CD14-positive monocyte (primary cell): Measurements from ENCODE around the gene EOGT. TPM values are rescaled to one million over a fixed set of nuclear protein-coding genes. Genes with fewer than 3 reads are reported as not detected.

Experiments used
- DNase-seq, 3 donors: peaks; one replicate each; pipeline ENCODE4 v3.0.0-alpha.2; 2011 to 2022
- H2AFZ ChIP-seq: 2 replicates; pipeline ENCODE4 v1.6.0; 2012; ENCODE audit warnings: mild to moderate bottlenecking, low read depth, low read length, inconsistent platforms; ENCODE audit not compliant: insufficient read depth, poor library complexity, severe bottlenecking
- H3K27ac ChIP-seq, 2 donors: 1 replicate in 1 of 2; 2 replicates in 1 of 2; pipeline ENCODE4 v1.5.1; 2012 to 2013; ENCODE audit warnings: low read length in 2 of 2, control low read depth in 1 of 2, inconsistent platforms in 1 of 2, low read depth in 1 of 2, mild to moderate bottlenecking in 1 of 2
- H3K27me3 ChIP-seq, 2 donors: one replicate each; pipeline versions ENCODE4 v1.6.0 to v1.6.1; 2011 to 2013; ENCODE audit warnings: low read length in 2 of 2; ENCODE audit not compliant: control insufficient read depth in 2 of 2, insufficient read depth in 2 of 2
- H3K36me3 ChIP-seq, 2 donors: replicated peaks in 1 of 2; 1 replicate in 1 of 2; 2 replicates in 1 of 2; pipeline versions ENCODE4 v1.5.1 to v1.6.1; 2012 to 2013; ENCODE audit warnings: low read length in 2 of 2, control low read depth in 1 of 2, inconsistent platforms in 1 of 2, mild to moderate bottlenecking in 1 of 2; ENCODE audit not compliant: insufficient read depth in 2 of 2, control insufficient read depth in 1 of 2
- H3K4me1 ChIP-seq, 2 donors: 1 replicate in 1 of 2; 2 replicates in 1 of 2; pipeline versions ENCODE4 v1.5.1 to v1.6.1; 2012 to 2013; ENCODE audit warnings: low read length in 2 of 2, control low read depth in 1 of 2, inconsistent platforms in 1 of 2, mild to moderate bottlenecking in 1 of 2, moderate library complexity in 1 of 2; ENCODE audit not compliant: insufficient read depth in 2 of 2, control insufficient read depth in 1 of 2
- H3K4me2 ChIP-seq: replicated peaks from 2 replicates; pipeline ENCODE3; 2012; ENCODE audit warnings: low read length, moderate library complexity, mild to moderate bottlenecking; ENCODE audit not compliant: poor library complexity, severe bottlenecking; ENCODE audit errors: extremely low read depth
- H3K4me3 ChIP-seq, 3 experiments: fragments of 200-600 bp in 1 of 3; sonication (generic) in 1 of 3; replicated peaks in 1 of 3; 1 replicate in 2 of 3; 2 replicates in 1 of 3; pipeline ENCODE4 v1.5.1; 2011 to 2013; ENCODE audit warnings: low read length in 3 of 3, mild to moderate bottlenecking in 3 of 3, control low read depth in 2 of 3, low read depth in 2 of 3, inconsistent platforms in 1 of 3, moderate library complexity in 1 of 3
- H3K79me2 ChIP-seq: 2 replicates; pipeline ENCODE4 v1.6.0; 2012; ENCODE audit warnings: mild to moderate bottlenecking, control low read depth, inconsistent platforms, low read length, moderate library complexity; ENCODE audit not compliant: insufficient read depth
- H3K9ac ChIP-seq: 2 replicates; pipeline ENCODE4 v1.6.0; 2017; ENCODE audit warnings: low read length, mild to moderate bottlenecking; ENCODE audit not compliant: insufficient read depth, poor library complexity, severe bottlenecking
- H3K9me3 ChIP-seq, 2 donors: replicated peaks in 1 of 2; 1 replicate in 1 of 2; 2 replicates in 1 of 2; pipeline versions ENCODE4 v1.5.1 to v1.6.1; 2012 to 2013; ENCODE audit warnings: low read length in 2 of 2, control low read depth in 1 of 2; ENCODE audit not compliant: control insufficient read depth in 1 of 2, insufficient read depth in 1 of 2
- H4K20me1 ChIP-seq: 2 replicates; pipeline ENCODE4 v1.6.0; 2012; ENCODE audit warnings: mild to moderate bottlenecking, low read length, control low read depth, moderate library complexity; ENCODE audit not compliant: insufficient read depth
- H3K27ac Mint-ChIP-seq, 7 donors: one replicate each; pipeline ENCODE4 v1.8.0; 2020; ENCODE audit warnings: mild to moderate bottlenecking in 7 of 7, mixed read lengths in 7 of 7, moderate library complexity in 6 of 7, inconsistent platforms in 2 of 7
- H3K27me3 Mint-ChIP-seq, 3 donors: one replicate each; pipeline ENCODE4 v1.8.0; 2021 to 2022; ENCODE audit warnings: low read depth in 3 of 3, mild to moderate bottlenecking in 3 of 3, mixed read lengths in 3 of 3, moderate library complexity in 3 of 3, inconsistent platforms in 1 of 3
- H3K36me3 Mint-ChIP-seq, 2 donors: one replicate each; pipeline ENCODE4 v1.8.0; 2020; ENCODE audit warnings: mixed read lengths in 2 of 2, inconsistent platforms in 1 of 2, mild to moderate bottlenecking in 1 of 2
- H3K4me1 Mint-ChIP-seq: one replicate; pipeline ENCODE4 v1.8.0; 2020; ENCODE audit warnings: mild to moderate bottlenecking, mixed read lengths
- H3K4me3 Mint-ChIP-seq, 2 donors: one replicate each; pipeline ENCODE4 v1.8.0; 2020; ENCODE audit warnings: mild to moderate bottlenecking in 2 of 2, mixed read lengths in 2 of 2, moderate library complexity in 1 of 2
- H3K9me3 Mint-ChIP-seq, 7 donors: one replicate each; pipeline ENCODE4 v1.8.0; 2020 to 2022; ENCODE audit warnings: mixed read lengths in 7 of 7, mild to moderate bottlenecking in 6 of 7, moderate library complexity in 6 of 7, inconsistent platforms in 2 of 7
- WGBS: methylation state at CpG from one replicate; pipeline ENCODE4 v1.1.5; 2013; ENCODE audit warnings: missing lambda C conversion rate; ENCODE audit not compliant: insufficient coverage; 5-methylcytosine and 5-hydroxymethylcytosine counted together
- intact Hi-C, 2 donors: fragments of 100-400 bp; cut with micrococcal nuclease; formaldehyde crosslinking; loops; one replicate each; pipeline versions ENCODE4 v1.15.0 to v1.15.1; 2023
- polyA plus RNA-seq, 3 donors: library from polyadenylated mRNA; depleted of rRNA in 1 of 3; unstranded in 2 of 3; stranded (reverse) in 1 of 3; fragments of 300-500 nt in 2 of 3; fragments of >200 nt in 1 of 3; fragmentation: Illumina TruSeq in 2 of 3; gene quantifications; 1 replicate in 2 of 3; 2 replicates in 1 of 3; pipeline ENCODE4 v1.2.3, GENCODE V29; 2012 to 2021
- TF ChIP-seq, protein P1 (sequence below): fragments of 200-600 bp; IDR thresholded peaks from one replicate; pipeline ENCODE4 v1.8.0; 2022; ENCODE audit warnings: antibody characterized with exemption, mild to moderate bottlenecking

EOGT gene
- polyA plus RNA-seq, 3 donors: 3.7 to 8.1 (median 5.0) TPM

DNA sequence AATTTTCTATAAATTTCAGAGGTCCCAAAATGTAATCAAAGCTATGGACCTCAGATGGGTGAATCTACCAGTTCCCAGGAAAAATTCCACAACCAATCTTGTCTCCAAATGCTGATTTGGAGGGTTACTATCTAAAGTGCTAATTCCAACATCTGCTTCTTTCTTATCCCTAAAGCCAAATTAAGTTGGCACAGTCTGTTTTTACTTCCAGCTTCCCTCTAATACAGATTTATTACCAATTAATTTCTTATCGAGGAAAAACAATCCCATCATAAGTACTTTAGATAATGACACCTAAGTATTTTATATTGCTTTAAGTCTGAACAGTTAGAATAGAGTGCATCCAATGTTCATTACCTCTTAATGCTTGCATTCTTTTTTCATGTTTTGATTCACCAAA lies 68.3 kb downstream of the EOGT start:
- no peaks in the 10 kb centered on the region for H3K79me2 ChIP-seq
- intact Hi-C loops: no loop called here
- no peak overlapping the region for H3K4me3 Mint-ChIP-seq
- H3K9ac ChIP-seq: no peak overlapping the region
- H3K4me2 ChIP-seq: no peak overlapping the region
- H3K4me1 ChIP-seq: no peaks in the 10 kb centered on the region
- H3K27ac Mint-ChIP-seq: no peak overlapping the region
- H3K9me3 Mint-ChIP-seq: peaks cover 0 to 2% (median 0%) of the 10 kb centered on the region in 7 donors
- H3K27ac ChIP-seq: no peak overlapping the region
- H3K27me3 Mint-ChIP-seq: peaks cover 2 to 24% (median 8%) of the 10 kb centered on the region in 3 donors
- no CpG with 5 or more reads among the region's 1 CpG for WGBS
- H3K4me3 ChIP-seq: no peak overlapping the region
- H3K36me3 Mint-ChIP-seq: no peaks in the 10 kb centered on the region
- H3K9me3 ChIP-seq: no peaks in the 10 kb centered on the region
- peaks cover 3 to 10% of the 10 kb centered on the region in 2 donors for H3K27me3 ChIP-seq
- H3K4me1 Mint-ChIP-seq: no peaks in the 10 kb centered on the region
- TF ChIP-seq, protein P1, sequence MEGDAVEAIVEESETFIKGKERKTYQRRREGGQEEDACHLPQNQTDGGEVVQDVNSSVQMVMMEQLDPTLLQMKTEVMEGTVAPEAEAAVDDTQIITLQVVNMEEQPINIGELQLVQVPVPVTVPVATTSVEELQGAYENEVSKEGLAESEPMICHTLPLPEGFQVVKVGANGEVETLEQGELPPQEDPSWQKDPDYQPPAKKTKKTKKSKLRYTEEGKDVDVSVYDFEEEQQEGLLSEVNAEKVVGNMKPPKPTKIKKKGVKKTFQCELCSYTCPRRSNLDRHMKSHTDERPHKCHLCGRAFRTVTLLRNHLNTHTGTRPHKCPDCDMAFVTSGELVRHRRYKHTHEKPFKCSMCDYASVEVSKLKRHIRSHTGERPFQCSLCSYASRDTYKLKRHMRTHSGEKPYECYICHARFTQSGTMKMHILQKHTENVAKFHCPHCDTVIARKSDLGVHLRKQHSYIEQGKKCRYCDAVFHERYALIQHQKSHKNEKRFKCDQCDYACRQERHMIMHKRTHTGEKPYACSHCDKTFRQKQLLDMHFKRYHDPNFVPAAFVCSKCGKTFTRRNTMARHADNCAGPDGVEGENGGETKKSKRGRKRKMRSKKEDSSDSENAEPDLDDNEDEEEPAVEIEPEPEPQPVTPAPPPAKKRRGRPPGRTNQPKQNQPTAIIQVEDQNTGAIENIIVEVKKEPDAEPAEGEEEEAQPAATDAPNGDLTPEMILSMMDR: no peak
- H3K36me3 ChIP-seq: no peaks in the 10 kb centered on the region
- H4K20me1 ChIP-seq: no peaks in the 10 kb centered on the region
- no peak for DNase-seq
- H2AFZ ChIP-seq: no peak overlapping the region

DNA sequence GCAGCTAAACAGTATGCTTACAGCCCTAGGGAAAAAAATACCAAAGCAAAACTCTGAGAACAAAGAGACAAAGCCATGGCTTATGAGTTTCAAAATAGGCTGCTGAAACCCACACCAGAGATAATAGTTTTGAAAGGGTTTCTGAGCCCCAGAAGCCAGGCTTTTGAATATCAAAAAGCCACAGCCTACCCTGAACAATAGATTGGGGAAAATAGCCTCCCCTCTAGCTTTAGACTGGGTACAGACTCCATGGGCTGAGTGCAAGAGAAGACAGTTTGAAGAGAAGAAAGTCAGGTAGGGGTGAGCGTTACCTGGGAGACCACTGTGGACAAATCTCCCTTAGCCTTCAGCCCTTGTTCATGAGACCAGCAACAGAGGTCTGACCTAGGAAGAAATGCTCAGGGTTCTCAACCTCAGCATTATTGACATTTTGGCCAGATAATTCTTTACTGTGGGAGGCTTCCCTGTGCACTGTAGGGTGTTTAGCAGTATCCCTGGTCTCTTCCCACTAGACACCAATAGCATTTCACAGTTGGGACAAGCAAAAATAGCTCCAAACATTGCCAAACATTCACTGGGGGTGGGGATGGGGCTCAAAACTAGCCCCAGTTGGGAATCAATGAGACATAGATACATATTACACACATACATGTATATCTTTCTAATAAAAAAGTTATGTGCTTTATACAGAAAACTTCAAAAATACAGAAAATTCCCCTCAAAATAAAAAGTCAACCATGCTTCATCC lies 69.6 kb downstream of the EOGT start:
- H3K4me1 ChIP-seq: no peaks in the 10 kb centered on the region
- no peak overlapping the region for H3K27ac ChIP-seq
- no peaks in the 10 kb centered on the region for H4K20me1 ChIP-seq
- H3K9ac ChIP-seq: no peak overlapping the region
- H2AFZ ChIP-seq: no peak overlapping the region
- intact Hi-C loops: no loop called here
- no peaks in the 10 kb centered on the region for H3K36me3 Mint-ChIP-seq
- peaks cover 3 to 10% of the 10 kb centered on the region in 2 donors for H3K27me3 ChIP-seq
- H3K79me2 ChIP-seq: no peaks in the 10 kb centered on the region
- no peak overlapping the region for H3K4me3 ChIP-seq
- H3K36me3 ChIP-seq: no peaks in the 10 kb centered on the region
- H3K27ac Mint-ChIP-seq: no peak overlapping the region
- TF ChIP-seq, protein P1: no peak
- no peak overlapping the region for H3K4me3 Mint-ChIP-seq
- no peaks in the 10 kb centered on the region for H3K9me3 ChIP-seq
- peaks cover 7 to 26% (median 8%) of the 10 kb centered on the region in 3 donors for H3K27me3 Mint-ChIP-seq
- H3K4me2 ChIP-seq: no peak overlapping the region
- peaks cover 0 to 2% (median 0%) of the 10 kb centered on the region in 7 donors for H3K9me3 Mint-ChIP-seq
- no peaks in the 10 kb centered on the region for H3K4me1 Mint-ChIP-seq
- WGBS: 100% methylated on average over 1 of the region's 1 CpG
- no peak for DNase-seq
